GM19035 (cell line): ENCODE data around the gene CCND1.

Experiments used
- ATAC-seq: cut with Tn5 transposase; IDR thresholded peaks from one replicate; pipeline ENCODE4 v1.9.1; 2021; ENCODE audit not compliant: unreplicated experiment

CCND1 gene

GRCh38 chr11:69640995-69641581 is at the start of gene CCND1:
CCND1 (plus strand) TSS chr11:69641156; CDS start chr11:69641314, 158 bp downstream.
- no peak for ATAC-seq

GRCh38 chr11:69592986-69593650 is 47.8 kb upstream of the CCND1 start:
- no peak for ATAC-seq

DNA sequence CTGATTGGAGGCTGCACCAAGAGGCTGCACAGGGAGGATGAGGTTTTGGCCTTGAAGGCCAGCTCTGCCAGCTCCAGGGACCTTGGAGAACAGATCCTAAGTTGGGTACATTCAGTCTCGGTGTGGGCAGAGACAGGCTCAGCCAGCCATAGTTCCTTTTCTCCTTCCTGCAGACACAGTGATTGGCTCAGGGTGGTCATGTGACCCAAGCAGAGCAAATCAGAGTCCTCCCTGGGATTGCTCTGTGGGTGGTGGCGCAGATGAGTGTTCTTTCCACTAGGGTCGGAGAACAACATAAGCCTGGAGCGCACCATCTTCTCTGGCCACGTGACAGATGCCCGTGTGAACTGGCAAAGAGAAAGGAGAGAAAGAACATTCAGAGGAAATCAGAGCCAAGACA is 47.1 kb upstream of the CCND1 start:
- ATAC-seq = no peak

- no peak for ATAC-seq
Observed at GRCh38 chr11:69594481-69594880, 46.5 kb upstream of the CCND1 start.

- no peak for ATAC-seq
Observed at GRCh38 chr11:69595805-69596665, 44.9 kb upstream of the CCND1 start.

- ATAC-seq = no peak
Observed at GRCh38 chr11:69598147-69598546, 42.8 kb upstream of the CCND1 start.

GRCh38 chr11:69599502-69599901 is 41.5 kb upstream of the CCND1 start:
- no peak for ATAC-seq

GRCh38 chr11:69600001-69600400 is 41.0 kb upstream of the CCND1 start:
- no peak for ATAC-seq

DNA sequence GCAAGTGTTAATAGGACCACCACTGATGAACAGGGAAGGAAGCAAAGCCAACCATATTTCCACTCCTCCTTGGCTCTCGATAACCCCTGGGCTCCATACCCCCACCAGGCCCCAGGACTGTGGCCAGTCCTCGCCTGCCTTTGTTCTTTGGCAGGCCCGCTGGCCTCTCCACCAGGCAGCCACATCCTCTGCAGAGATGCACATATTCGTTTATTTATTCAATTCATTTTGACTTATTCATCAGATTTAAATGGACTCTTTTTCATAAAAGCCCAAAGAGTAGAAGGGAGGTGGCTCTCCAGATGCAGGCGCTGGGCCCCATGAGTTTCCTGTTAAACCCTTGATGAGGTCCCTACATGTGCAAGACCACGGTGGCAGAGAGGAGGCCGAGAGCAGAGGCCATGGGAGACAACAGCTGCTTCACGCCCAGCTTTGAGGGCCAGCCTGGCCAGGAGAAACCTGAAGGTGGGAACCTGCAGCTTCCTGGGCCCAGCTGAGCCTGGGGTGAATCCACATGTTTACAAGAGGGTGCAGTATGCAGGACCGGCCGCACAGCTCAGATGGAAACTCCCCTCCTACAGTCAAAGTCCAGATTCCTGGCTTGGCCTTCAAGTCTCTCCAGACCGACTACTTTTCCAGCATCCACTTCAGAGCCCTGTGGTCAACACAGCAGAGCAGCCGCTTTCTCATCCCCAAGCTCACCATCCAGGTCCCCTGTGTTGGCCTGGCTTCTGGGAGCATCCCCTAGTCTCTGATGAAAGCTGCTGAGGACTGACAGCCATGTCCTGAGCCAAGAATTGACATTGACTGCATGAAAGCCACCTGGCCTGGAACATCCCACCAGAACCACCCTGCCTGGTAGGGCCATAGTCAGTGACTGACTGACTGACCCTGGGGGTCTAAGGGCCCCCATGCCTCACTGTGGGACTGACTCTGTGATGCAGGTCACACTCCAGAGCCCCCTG is 39.7 kb upstream of the CCND1 start:
- ATAC-seq = no peak

DNA sequence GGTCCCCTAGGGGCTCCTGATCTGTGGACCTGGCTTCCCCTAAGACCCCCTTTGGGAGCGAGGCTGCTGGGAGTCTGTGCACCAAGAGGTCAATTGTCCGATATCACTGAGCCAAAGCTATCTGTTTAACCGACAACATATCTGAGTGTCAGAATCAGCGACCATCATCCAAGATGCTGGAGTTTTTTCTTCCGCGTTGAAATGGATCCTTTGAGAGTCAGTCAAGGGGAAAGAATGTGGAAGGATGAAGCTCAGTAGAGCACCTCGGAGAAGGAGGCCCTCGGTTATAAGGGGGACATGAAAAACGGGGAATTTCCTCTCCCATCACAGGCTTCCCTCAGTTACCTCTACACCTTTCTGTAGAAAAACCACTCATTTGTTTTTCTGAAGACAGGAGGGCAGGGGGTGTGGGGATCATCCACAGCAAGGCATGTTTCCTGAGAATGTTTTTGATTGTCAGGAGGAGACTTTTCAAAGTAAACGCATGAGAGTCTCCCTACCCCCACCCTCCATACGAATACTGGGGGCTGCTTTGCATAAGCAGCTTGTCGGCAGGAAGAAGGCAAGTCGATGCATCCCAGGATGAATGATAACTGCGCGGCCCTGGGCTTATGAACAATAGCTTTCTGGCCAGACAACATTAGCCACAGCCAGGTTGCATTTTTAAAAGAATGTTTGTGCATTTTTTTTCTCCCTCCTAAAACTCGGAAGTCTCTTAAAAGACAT is 37.7 kb upstream of the CCND1 start:
- no peak for ATAC-seq

- ATAC-seq = no peak
Observed at GRCh38 chr11:69604055-69604454, 36.9 kb upstream of the CCND1 start.

- ATAC-seq = no peak
Observed at GRCh38 chr11:69605737-69606526, 35.0 kb upstream of the CCND1 start.

DNA sequence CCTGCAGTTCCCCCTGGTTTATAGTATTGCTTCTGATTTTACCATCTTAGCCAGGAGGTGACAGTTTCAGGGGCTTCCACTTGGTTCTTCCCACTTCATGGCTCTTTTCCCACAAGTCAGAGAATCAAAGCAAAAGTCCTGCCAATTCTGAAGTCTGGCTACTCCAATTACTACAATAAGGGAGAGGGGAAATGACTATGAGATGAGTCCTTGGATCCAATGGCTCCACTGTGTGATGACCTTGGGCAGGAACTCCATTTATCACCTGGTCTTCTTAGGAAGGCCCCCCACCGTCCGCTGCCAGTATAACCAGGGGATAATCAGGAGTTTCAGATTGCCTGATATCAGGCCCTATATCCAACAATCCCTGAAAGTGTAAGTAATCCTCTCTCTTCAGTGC is 31.6 kb upstream of the CCND1 start:
- ATAC-seq = no peak

- ATAC-seq = no peak
Observed at GRCh38 chr11:69611548-69612526, 29.1 kb upstream of the CCND1 start.

GRCh38 chr11:69613594-69613993 is 27.4 kb upstream of the CCND1 start:
- no peak for ATAC-seq

DNA sequence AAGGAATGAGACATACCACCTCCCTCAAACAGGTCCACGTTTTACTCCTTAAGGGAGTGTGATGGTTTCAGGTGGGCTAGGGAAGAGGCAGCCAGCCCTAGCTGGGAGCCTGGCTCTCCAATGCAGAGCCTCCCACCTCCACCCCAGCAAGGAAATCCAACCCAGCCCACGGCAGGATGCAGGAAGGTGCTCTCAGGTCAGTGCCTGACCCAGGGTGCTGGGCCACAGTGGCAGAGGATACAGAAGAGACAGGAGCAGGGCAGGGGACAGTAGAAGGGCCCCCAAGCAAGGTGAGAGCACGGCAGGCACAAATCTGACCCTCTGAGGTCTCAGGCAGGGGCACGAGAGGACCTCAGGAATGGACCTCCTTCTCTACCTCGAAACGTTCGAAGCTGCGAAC is 26.9 kb upstream of the CCND1 start:
- ATAC-seq = no peak

GRCh38 chr11:69615545-69616278 is 25.2 kb upstream of the CCND1 start:
- ATAC-seq = no peak

GRCh38 chr11:69617220-69617619 is 23.7 kb upstream of the CCND1 start:
- ATAC-seq = no peak
